ENCODE data around the gene AFP. TPM values are rescaled to one million over a fixed set of nuclear protein-coding genes. Genes with fewer than 3 reads are reported as not detected.

The AFP gene
- total RNA-seq, 2 donors from 2014 or later, result not detected

DNA sequence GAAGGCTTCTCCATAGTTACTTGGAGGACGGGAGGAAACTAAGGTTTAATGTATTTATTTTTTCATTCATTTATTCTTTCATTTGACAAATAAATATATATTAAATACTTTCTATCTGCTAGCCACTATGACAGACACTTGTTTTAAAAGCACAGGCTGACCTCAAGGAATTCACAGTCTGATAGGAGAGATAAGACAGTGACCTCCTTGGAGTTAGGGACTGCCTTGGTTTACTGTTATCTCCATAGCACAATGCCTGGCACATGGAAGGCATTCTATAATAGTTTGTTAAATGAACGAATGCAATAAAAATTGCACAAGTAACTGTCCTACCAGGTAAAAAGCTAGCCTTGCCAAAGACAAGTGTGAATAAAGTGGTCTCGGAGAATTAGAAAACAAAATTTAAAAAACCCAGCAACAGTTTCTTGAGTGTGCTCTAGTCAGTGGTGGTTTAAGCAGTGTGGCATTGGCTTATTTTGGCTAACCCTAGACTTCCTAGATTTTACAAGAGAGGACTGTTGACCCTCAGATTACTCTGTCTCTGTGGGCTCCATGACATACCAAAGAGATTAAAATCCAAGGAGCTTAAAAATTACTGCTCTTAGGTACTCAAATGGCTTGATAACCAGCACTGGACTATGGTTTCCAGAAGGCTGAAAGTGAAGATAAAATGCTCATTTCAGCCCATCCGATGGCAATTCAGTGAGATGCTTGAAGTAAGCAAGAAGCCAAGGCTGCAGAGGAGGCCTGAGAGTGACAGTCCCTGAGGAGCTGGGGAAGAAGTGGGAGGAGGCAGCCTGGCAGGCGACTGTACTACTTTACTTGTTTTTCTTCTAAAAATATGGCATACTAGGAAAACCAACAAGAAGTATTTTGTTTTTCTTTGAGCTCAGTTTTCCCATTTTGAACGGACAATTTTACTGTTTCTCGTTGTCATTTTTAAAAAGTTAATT is 9.6 kb downstream of the AFP start:
- Histone ChIP-seq H3K9me3 (no peaks in the 10 kb centered on the region), H3K4me1 (no peaks in the 10 kb centered on the region), H3K4me3 (no peak overlapping the region), H3K27me3 (no peaks in the 10 kb centered on the region), H3K27ac (no peak overlapping the region), H3K36me3 (no peaks in the 10 kb centered on the region)
- TF ChIP-seq, protein P1, sequence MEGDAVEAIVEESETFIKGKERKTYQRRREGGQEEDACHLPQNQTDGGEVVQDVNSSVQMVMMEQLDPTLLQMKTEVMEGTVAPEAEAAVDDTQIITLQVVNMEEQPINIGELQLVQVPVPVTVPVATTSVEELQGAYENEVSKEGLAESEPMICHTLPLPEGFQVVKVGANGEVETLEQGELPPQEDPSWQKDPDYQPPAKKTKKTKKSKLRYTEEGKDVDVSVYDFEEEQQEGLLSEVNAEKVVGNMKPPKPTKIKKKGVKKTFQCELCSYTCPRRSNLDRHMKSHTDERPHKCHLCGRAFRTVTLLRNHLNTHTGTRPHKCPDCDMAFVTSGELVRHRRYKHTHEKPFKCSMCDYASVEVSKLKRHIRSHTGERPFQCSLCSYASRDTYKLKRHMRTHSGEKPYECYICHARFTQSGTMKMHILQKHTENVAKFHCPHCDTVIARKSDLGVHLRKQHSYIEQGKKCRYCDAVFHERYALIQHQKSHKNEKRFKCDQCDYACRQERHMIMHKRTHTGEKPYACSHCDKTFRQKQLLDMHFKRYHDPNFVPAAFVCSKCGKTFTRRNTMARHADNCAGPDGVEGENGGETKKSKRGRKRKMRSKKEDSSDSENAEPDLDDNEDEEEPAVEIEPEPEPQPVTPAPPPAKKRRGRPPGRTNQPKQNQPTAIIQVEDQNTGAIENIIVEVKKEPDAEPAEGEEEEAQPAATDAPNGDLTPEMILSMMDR (IDR thresholded peaks at IDR 0.05), result no peak
- no peak for DNase-seq (ENCODE audit: low spot score)

DNA sequence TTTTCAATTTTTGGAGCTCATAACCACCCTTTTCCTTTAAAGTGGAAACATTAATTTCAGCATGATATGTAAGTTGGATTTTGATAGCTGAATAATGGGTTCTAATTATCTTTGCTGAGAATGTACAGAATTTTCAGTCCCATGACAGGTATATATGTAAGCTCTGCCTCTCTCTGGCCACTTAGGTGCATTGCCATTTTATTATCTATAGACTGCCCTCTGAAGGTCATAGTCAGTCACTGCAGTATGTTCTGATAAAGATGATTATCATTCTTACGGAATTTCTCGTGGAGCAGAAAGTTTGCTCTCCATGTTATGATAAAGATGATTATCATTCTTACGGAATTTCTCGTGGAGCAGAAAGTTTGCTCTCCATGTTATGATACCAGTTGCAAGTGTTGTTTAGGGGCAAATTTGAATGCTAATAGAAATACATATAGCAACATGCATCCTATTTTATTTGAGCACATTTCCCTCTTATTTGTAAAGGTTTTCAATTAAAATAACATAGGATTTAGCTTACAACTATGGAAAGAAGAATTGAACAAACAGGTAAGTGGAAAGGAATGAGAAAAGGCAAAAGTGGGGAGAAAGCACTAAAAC is 10.4 kb downstream of the AFP start:
- Histone ChIP-seq H3K4me3 (no peak overlapping the region), H3K9me3 (no peaks in the 10 kb centered on the region), H3K4me1 (no peaks in the 10 kb centered on the region), H3K36me3 (no peaks in the 10 kb centered on the region), H3K27me3 (no peaks in the 10 kb centered on the region), H3K27ac (no peak overlapping the region)
- TF ChIP-seq, protein P1 (IDR thresholded peaks at IDR 0.05), result peak; percentile 16 to 61
- DNase-seq (ENCODE audit: low spot score), result no peak

DNA sequence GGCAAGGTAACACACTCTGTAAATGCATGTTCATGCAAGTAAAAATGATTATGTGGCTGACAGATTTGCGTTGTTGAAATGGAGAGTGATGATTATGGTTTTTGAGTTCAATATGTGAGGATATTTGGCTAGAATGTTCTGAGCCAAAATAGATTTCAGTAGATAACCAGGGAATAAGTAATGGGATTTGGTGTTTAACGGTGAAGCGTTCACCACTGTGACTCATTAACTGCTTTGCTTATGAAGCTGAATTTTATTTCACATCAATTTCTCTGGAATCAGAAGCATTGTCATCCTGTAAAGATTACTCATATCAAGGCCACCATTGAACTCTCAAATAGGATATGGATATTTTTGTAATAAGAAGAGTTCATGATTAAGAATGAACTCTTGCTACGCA is 11.7 kb downstream of the AFP start:
- Histone ChIP-seq H3K4me1 (no peaks in the 10 kb centered on the region), H3K27me3 (no peaks in the 10 kb centered on the region), H3K4me3 (no peak overlapping the region), H3K9me3 (no peaks in the 10 kb centered on the region), H3K27ac (no peak overlapping the region), H3K36me3 (no peaks in the 10 kb centered on the region)
- no peak for DNase-seq (ENCODE audit: low spot score)
- TF ChIP-seq, protein P1 (IDR thresholded peaks at IDR 0.05), result no peak

DNA sequence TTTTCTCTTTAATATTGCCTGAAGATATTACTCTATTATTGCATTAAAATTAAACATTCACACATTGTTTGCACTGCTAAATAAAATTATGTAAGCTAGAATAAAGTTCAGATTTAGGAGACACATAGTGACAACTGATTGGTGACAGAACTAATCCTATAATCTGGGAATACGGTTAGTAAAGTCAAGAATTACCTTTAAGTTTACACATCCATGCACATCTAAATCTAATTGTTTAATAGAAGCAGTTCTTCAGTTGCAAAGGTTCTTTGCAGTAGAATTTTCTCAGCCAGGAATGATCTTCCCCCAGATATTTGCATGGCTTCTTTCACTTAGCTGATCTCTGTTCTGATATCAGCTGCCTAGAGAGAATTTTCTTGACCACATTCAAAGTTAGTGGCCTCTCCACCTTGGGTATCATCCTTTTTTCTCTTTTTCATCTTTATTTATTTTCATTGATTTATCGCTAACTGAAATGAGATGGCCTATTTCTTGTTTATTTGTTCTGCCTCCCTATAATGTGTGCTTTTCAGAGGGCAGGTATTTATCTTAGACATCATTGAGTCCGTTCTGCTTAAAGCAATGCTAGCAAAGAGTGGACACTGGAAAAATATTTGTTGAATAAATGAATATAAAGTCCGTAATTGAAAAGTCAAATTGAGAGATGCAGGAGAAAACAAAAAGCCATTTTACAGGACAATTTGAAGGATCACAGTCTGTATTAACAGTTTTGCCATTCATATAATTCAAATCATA is 12.6 kb downstream of the AFP start:
- no peak overlapping the region for H3K4me3 ChIP-seq
- H3K9me3 ChIP-seq, result no peaks in the 10 kb centered on the region
- H3K4me1 ChIP-seq, result no peaks in the 10 kb centered on the region
- H3K27me3 ChIP-seq, result no peaks in the 10 kb centered on the region
- no peaks in the 10 kb centered on the region for H3K36me3 ChIP-seq
- H3K27ac ChIP-seq, result no peak overlapping the region
- TF ChIP-seq, protein P1 (IDR thresholded peaks at IDR 0.05), result no peak
- DNase-seq (ENCODE audit: low spot score), result no peak

DNA sequence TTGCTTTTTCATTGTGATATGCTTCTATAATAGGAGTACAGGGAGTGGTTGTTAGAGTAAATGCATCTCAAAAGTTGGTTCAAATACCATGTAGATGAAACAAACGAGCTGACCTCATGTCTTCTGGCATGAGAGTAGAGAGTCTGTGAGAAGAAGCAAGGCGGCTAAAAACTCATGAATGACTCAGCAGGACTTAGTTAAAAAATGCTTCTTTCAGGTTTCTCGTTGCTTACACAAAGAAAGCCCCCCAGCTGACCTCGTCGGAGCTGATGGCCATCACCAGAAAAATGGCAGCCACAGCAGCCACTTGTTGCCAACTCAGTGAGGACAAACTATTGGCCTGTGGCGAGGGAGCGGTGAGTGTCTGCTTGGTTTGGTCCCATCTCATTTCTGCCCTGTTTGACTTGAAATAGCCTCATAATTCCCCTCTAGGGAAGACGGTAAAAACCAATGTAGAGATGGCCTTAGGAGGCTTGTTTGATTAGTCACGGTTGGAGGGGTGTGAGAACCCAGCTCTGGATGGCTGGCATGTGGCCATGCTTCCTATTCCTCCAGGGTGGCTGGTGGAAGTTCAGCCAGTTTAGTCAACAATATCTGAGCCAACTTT is 14.5 kb downstream of the AFP start:
- no peaks in the 10 kb centered on the region for H3K9me3 ChIP-seq
- peak overlapping the region; percentile 54 to 65 for H3K27ac ChIP-seq
- no peak overlapping the region for H3K4me3 ChIP-seq
- TF ChIP-seq, protein P1 (IDR thresholded peaks at IDR 0.05), result no peak
- H3K36me3 ChIP-seq, result no peaks in the 10 kb centered on the region
- no peaks in the 10 kb centered on the region for H3K4me1 ChIP-seq
- DNase-seq (ENCODE audit: low spot score), result peak; percentile 61
- H3K27me3 ChIP-seq, result no peaks in the 10 kb centered on the region

Measured in right atrium auricular region (tissue), 2 donors.